GM13977 (cell line): ENCODE measurements around the gene SYT11.
"Not testable (repeated sequence)": the region's sequence is repeated elsewhere in the genome, so short reads cannot be mapped to it uniquely, and the experiment has no call there.

Experiments
- DNase-seq: peaks from one replicate; pipeline ENCODE4 v3.0.0; 2012; ENCODE audit warnings: low spot score
- CTCF ChIP-seq: IDR thresholded peaks from 2 replicates; pipeline ENCODE4 v1.5.1; 2012; ENCODE audit warnings: mild to moderate bottlenecking, control low read depth; ENCODE audit not compliant: insufficient read depth; ENCODE audit errors: extremely low read depth, missing control alignments
- in situ Hi-C: fragments of 300-500 bp; cut with MboI; formaldehyde crosslinking; loops from one replicate; pipeline ENCODE4 v1.12.0; 2022; ENCODE audit warnings: low sequenced_read_pairs, low pct_unique_long_range_greater_than_20kb, mixed read lengths, inconsistent platforms; ENCODE audit not compliant: unreplicated experiment

Gene SYT11

GRCh38 chr1:155925506-155925905 lies 66.1 kb downstream of the SYT11 start:
- no peak for DNase-seq
- TF ChIP-seq CTCF: no peak
- in situ Hi-C loops: no loop called here

GRCh38 chr1:155929057-155929456 lies 69.7 kb downstream of the SYT11 start:
- DNase-seq: no peak
- in situ Hi-C loops: no loop called here
- TF ChIP-seq CTCF: no peak

GRCh38 chr1:155930725-155931124 lies 71.4 kb downstream of the SYT11 start:
- DNase-seq, in situ Hi-C loops: not testable (repeated sequence)

- in situ Hi-C loops: no loop called here
- TF ChIP-seq CTCF: no peak
- DNase-seq: no peak
Observed at GRCh38 chr1:155931332-155932038, 72.1 kb downstream of the SYT11 start.

GRCh38 chr1:155932081-155932480 lies 72.7 kb downstream of the SYT11 start:
- in situ Hi-C loops: no loop called here
- no peak for DNase-seq
- no peak for TF ChIP-seq CTCF

GRCh38 chr1:155932487-155932886 lies 73.1 kb downstream of the SYT11 start:
- no peak for TF ChIP-seq CTCF
- no peak for DNase-seq
- in situ Hi-C loops: no loop called here

- TF ChIP-seq CTCF: no peak
- DNase-seq: no peak
Observed at GRCh38 chr1:155933591-155934096, 74.3 kb downstream of the SYT11 start.

More at GRCh38 chr1:155933591-155934096, 74.3 kb downstream of the SYT11 start:
- in situ Hi-C loops: no loop called here
